T follicular helper cell (primary cell): Measurements from ENCODE around the gene CHCHD3.
"Not testable (repeated sequence)": the region's sequence is repeated elsewhere in the genome, so short reads cannot be mapped to it uniquely, and the experiment has no call there.

Source experiments
- DNase-seq: peaks from one replicate; pipeline ENCODE4 v3.0.0-alpha.2; 2020; ENCODE audit warnings: low read depth

Gene CHCHD3

GRCh38 chr7:133003052-133003910, 78.6 kb downstream of the CHCHD3 start:
- DNase-seq, result no peak

- DNase-seq, result no peak
These were observed 80.2 kb downstream of the CHCHD3 start for GRCh38 chr7:133001727-133002126.

- no peak for DNase-seq
These were observed 82.0 kb downstream of the CHCHD3 start for GRCh38 chr7:132999845-133000244.

- no peak for DNase-seq
These were observed 83.1 kb downstream of the CHCHD3 start for GRCh38 chr7:132998763-132999162.

- DNase-seq, result no peak
These were observed 84.4 kb downstream of the CHCHD3 start for GRCh38 chr7:132997505-132997904.

- no peak for DNase-seq
These were observed 85.2 kb downstream of the CHCHD3 start for GRCh38 chr7:132996581-132997242.

- DNase-seq, result no peak
These were observed 88.4 kb downstream of the CHCHD3 start for GRCh38 chr7:132993377-132994013.

- no peak for DNase-seq
These were observed 90.0 kb downstream of the CHCHD3 start for GRCh38 chr7:132991615-132992587.

GRCh38 chr7:132988117-132988516, 93.8 kb downstream of the CHCHD3 start:
- DNase-seq, result no peak

- DNase-seq, result no peak
These were observed 101.5 kb downstream of the CHCHD3 start for GRCh38 chr7:132980402-132980801.

GRCh38 chr7:132979524-132979923, 102.4 kb downstream of the CHCHD3 start:
- no peak for DNase-seq

- no peak for DNase-seq
These were observed 104.7 kb downstream of the CHCHD3 start for GRCh38 chr7:132977234-132977633.

GRCh38 chr7:132972745-132973144, 109.1 kb downstream of the CHCHD3 start:
- DNase-seq, result no peak

- DNase-seq, result no peak
These were observed 111.6 kb downstream of the CHCHD3 start for GRCh38 chr7:132970257-132970656.

GRCh38 chr7:132969520-132969919, 112.4 kb downstream of the CHCHD3 start:
- DNase-seq, result no peak

GRCh38 chr7:132967470-132967848, 114.4 kb downstream of the CHCHD3 start:
- DNase-seq, result not testable (repeated sequence)

GRCh38 chr7:132966754-132967469, 115.0 kb downstream of the CHCHD3 start:
- DNase-seq, result no peak

GRCh38 chr7:132965951-132966350, 115.9 kb downstream of the CHCHD3 start:
- DNase-seq, result no peak

GRCh38 chr7:132964876-132965275, 117.0 kb downstream of the CHCHD3 start:
- DNase-seq, result no peak

- no peak for DNase-seq
These were observed 122.0 kb downstream of the CHCHD3 start for GRCh38 chr7:132959891-132960290.

GRCh38 chr7:132956556-132956955, 125.3 kb downstream of the CHCHD3 start:
- no peak for DNase-seq
